ENCODE measurements around the gene BTBD2. TPM values are rescaled to one million over a fixed set of nuclear protein-coding genes. Genes with fewer than 3 reads are reported as not detected.
A peak's percentile ranks its signal among the peaks of the same experiment; 100 is the strongest.

Gene BTBD2
- total and polyA plus RNA-seq, 2 of the 13 experiments (the other 11 are each of a cell fraction or from before 2014, with no cell fraction given), result 28.1 to 45.3 TPM

DNA sequence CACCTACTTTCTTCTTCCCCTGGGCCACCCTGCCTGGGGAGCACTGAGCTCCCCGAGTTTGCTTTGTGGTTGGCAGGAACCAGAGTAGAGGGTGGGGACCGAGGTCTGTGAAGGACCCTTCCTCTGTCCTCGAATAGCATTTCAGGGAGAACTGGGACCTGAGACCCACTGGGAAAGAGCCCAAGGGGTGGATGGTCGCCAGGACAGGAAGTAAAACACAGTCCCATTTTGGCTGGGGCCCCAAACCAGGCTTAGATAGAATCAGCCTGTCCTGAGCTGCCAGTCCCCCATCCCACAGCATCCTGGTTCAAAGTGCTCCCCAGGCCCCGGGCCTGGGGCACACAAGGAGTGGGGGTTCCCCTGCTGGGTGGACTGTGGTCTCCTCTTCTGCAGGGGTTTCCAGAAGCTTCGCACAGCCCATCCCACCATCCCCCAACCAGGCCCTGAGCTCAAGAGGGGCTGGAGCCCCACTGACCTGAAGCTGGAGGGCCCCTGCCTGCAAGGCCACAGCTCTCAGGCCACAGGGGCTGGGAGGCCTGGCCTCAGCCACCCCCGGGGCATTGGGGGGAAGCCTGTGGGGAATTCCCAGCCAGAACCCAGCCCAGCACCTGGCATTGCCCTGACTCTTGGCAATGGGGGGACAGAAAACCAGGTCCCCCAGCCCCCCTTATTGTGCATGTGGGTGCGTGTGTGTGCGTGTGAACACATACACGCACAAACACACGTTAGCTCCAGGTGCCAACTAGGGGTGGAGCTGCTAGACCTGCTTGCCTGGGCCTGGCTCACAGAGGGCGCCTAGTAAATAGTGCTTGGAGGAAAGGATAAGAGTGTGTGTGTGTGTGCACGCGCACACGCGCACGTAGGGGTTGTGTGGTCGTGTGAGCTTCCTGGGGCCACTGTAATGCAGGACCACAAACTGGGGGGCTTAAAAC is 36.5 kb upstream of the BTBD2 start (continued):
- TF ChIP-seq, protein P1, sequence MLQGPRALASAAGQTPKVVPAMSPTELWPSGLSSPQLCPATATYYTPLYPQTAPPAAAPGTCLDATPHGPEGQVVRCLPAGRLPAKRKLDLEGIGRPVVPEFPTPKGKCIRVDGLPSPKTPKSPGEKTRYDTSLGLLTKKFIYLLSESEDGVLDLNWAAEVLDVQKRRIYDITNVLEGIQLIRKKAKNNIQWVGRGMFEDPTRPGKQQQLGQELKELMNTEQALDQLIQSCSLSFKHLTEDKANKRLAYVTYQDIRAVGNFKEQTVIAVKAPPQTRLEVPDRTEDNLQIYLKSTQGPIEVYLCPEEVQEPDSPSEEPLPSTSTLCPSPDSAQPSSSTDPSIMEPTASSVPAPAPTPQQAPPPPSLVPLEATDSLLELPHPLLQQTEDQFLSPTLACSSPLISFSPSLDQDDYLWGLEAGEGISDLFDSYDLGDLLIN (CRISPR knock-in tag; IDR thresholded peaks at IDR 0.05; ENCODE audit: borderline replicate concordance), result peak; percentile 10; the same call in 1 of the 2 replicates
- TF ChIP-seq ZNF7 (CRISPR knock-in tag; IDR thresholded peaks at IDR 0.05), result peak; percentile 60; the same call in 1 of the 2 replicates
- peak; percentile 14; the same call in 1 of the 2 replicates for TF ChIP-seq ZNF33B (CRISPR knock-in tag; IDR thresholded peaks at IDR 0.05)
- TF ChIP-seq SSRP1 (CRISPR knock-in tag; IDR thresholded peaks at IDR 0.05), result no peak
- TF ChIP-seq DNMT1 (CRISPR knock-in tag; IDR thresholded peaks at IDR 0.05), result 0 out of 2 replicates have a peak, but pooled peaks have one; percentile 49
- no peak for TF ChIP-seq SYNCRIP (IDR thresholded peaks at IDR 0.05; ENCODE audit: insufficient read depth, low read depth, low read length)
- TF ChIP-seq, protein P2, sequence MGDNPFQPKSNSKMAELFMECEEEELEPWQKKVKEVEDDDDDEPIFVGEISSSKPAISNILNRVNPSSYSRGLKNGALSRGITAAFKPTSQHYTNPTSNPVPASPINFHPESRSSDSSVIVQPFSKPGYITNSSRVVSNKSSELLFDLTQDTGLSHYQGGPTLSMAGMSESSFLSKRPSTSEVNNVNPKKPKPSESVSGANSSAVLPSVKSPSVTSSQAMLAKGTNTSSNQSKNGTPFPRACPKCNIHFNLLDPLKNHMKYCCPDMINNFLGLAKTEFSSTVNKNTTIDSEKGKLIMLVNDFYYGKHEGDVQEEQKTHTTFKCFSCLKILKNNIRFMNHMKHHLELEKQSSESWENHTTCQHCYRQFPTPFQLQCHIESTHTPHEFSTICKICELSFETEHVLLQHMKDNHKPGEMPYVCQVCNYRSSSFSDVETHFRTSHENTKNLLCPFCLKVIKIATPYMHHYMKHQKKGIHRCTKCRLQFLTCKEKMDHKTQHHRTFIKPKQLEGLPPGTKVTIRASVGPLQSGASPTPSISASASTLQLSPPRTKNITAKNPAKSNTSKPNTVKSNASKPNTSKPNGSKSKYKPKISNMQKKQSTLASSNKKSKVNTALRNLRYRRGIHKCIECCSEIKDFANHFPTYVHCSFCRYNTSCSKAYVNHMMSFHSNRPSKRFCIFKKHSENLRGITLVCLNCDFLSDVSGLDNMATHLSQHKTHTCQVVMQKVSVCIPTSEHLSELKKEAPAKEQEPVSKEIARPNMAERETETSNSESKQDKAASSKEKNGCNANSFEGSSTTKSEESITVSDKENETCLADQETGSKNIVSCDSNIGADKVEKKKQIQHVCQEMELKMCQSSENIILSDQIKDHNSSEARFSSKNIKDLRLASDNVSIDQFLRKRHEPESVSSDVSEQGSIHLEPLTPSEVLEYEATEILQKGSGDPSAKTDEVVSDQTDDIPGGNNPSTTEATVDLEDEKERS (CRISPR knock-in tag; IDR thresholded peaks at IDR 0.05), result no peak
- TF ChIP-seq TBX2 (CRISPR knock-in tag; IDR thresholded peaks at IDR 0.05; ENCODE audit: borderline replicate concordance), result peak; percentile 84; the same call in 1 of the 2 replicates
- TF ChIP-seq, protein P3, sequence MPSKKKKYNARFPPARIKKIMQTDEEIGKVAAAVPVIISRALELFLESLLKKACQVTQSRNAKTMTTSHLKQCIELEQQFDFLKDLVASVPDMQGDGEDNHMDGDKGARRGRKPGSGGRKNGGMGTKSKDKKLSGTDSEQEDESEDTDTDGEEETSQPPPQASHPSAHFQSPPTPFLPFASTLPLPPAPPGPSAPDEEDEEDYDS (CRISPR knock-in tag; IDR thresholded peaks at IDR 0.05), result no peak
- TF ChIP-seq STAT5B (CRISPR knock-in tag; IDR thresholded peaks at IDR 0.05), result no peak
- TF ChIP-seq IKZF4 (CRISPR knock-in tag; IDR thresholded peaks at IDR 0.05; ENCODE audit: borderline replicate concordance, low read depth, not compliant biosample characterization), result no peak
- TF ChIP-seq FOXA1 (IDR thresholded peaks at IDR 0.05), result no peak
- no peak for TF ChIP-seq FOXA1 (CRISPR knock-in tag; IDR thresholded peaks at IDR 0.05)
- no peak for TF ChIP-seq XBP1 (CRISPR knock-in tag; IDR thresholded peaks at IDR 0.05)
- TF ChIP-seq SIN3B (IDR thresholded peaks at IDR 0.05; ENCODE audit: low read length), result no peak
- peak; percentile 28; the same call in 1 of the 2 replicates for TF ChIP-seq ZNF264 (CRISPR knock-in tag; IDR thresholded peaks at IDR 0.05)
- TF ChIP-seq, protein P4, sequence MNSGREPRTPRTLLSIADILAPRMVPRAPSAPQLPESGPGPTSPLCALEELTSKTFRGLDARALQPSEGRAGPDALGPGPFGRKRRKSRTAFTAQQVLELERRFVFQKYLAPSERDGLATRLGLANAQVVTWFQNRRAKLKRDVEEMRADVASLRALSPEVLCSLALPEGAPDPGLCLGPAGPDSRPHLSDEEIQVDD (CRISPR knock-in tag; IDR thresholded peaks at IDR 0.05; ENCODE audit: borderline replicate concordance), result no peak
- no peak for TF ChIP-seq ZNF713 (CRISPR knock-in tag; IDR thresholded peaks at IDR 0.05)
- TF ChIP-seq KLF11 (CRISPR knock-in tag; IDR thresholded peaks at IDR 0.05), result no peak
- no peak for TF ChIP-seq ZNF331 (CRISPR knock-in tag; IDR thresholded peaks at IDR 0.05)
- TF ChIP-seq MTA3 (CRISPR knock-in tag; IDR thresholded peaks at IDR 0.05), result no peak
- TF ChIP-seq, protein P5, sequence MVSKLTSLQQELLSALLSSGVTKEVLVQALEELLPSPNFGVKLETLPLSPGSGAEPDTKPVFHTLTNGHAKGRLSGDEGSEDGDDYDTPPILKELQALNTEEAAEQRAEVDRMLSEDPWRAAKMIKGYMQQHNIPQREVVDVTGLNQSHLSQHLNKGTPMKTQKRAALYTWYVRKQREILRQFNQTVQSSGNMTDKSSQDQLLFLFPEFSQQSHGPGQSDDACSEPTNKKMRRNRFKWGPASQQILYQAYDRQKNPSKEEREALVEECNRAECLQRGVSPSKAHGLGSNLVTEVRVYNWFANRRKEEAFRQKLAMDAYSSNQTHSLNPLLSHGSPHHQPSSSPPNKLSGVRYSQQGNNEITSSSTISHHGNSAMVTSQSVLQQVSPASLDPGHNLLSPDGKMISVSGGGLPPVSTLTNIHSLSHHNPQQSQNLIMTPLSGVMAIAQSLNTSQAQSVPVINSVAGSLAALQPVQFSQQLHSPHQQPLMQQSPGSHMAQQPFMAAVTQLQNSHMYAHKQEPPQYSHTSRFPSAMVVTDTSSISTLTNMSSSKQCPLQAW (CRISPR knock-in tag; IDR thresholded peaks at IDR 0.05), result peak; percentile 49; the same call in 1 of the 2 replicates
- peak; percentile 23; the same call in 1 of the 2 replicates for TF ChIP-seq ZNF235 (CRISPR knock-in tag; IDR thresholded peaks at IDR 0.05; ENCODE audit: borderline replicate concordance)

Data from HepG2 (cell line).